ENCODE data around the gene FAM163B. TPM values are rescaled to one million over a fixed set of nuclear protein-coding genes. Genes with fewer than 3 reads are reported as not detected.

FAM163B gene
- total and polyA plus RNA-seq, 9 of the 15 experiments (the other 6 are each of a cell fraction or from before 2014, with no cell fraction given), result not detected

- TF ChIP-seq, protein P1, sequence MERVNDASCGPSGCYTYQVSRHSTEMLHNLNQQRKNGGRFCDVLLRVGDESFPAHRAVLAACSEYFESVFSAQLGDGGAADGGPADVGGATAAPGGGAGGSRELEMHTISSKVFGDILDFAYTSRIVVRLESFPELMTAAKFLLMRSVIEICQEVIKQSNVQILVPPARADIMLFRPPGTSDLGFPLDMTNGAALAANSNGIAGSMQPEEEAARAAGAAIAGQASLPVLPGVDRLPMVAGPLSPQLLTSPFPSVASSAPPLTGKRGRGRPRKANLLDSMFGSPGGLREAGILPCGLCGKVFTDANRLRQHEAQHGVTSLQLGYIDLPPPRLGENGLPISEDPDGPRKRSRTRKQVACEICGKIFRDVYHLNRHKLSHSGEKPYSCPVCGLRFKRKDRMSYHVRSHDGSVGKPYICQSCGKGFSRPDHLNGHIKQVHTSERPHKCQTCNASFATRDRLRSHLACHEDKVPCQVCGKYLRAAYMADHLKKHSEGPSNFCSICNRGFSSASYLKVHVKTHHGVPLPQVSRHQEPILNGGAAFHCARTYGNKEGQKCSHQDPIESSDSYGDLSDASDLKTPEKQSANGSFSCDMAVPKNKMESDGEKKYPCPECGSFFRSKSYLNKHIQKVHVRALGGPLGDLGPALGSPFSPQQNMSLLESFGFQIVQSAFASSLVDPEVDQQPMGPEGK (CRISPR knock-in tag; IDR thresholded peaks at IDR 0.05; ENCODE audit: borderline replicate concordance), result no peak
- TF ChIP-seq THRB (CRISPR knock-in tag; conservative IDR thresholded peaks at IDR 0.05) (no peak), HDAC8 (tag; IDR thresholded peaks at IDR 0.05) (no peak), TFAM (CRISPR knock-in tag; conservative IDR thresholded peaks at IDR 0.05) (no peak), ZNF507 (tag; conservative IDR thresholded peaks at IDR 0.05) (no peak), THAP12 (CRISPR knock-in tag; IDR thresholded peaks at IDR 0.05) (no peak), ZNF398 (CRISPR knock-in tag; IDR thresholded peaks at IDR 0.05) (no peak)
- TF ChIP-seq, protein P2, sequence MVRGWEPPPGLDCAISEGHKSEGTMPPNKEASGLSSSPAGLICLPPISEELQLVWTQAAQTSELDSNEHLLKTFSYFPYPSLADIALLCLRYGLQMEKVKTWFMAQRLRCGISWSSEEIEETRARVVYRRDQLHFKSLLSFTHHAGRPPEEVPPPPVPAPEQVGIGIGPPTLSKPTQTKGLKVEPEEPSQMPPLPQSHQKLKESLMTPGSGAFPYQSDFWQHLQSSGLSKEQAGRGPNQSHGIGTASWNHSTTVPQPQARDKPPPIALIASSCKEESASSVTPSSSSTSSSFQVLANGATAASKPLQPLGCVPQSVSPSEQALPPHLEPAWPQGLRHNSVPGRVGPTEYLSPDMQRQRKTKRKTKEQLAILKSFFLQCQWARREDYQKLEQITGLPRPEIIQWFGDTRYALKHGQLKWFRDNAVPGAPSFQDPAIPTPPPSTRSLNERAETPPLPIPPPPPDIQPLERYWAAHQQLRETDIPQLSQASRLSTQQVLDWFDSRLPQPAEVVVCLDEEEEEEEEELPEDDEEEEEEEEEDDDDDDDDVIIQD (CRISPR knock-in tag; IDR thresholded peaks at IDR 0.05), result no peak
These were observed 79.7 kb downstream of the FAM163B start (continued) for GRCh38 chr9:133529457-133529856.

Data from K562 (cell line).